Activated T-helper 2 cell treated with anti-CD3 and anti-CD28 coated beads, Interferon-gamma antibody, Interleukin-2, Interleukin-4, amounts not matched to agents 10 μg/mL and 5 μg/mL and 100 μg/mL, durations not matched to agents 14 hours and 24 hours and 36 hours (primary cell): ENCODE results near the gene SLC48A1. TPM values are rescaled to one million over a fixed set of nuclear protein-coding genes. Genes with fewer than 3 reads are reported as not detected.
A peak's percentile ranks its signal among the peaks of the same experiment; 100 is the strongest.
"Not testable (repeated sequence)": the region's sequence is repeated elsewhere in the genome, so short reads cannot be mapped to it uniquely, and the experiment has no call there.

ENCODE experiments used
- DNase-seq: peaks from one replicate; pipeline ENCODE4 v3.0.0; 2021; ENCODE audit warnings: low spot score
- H3K27ac Mint-ChIP-seq: one replicate; pipeline ENCODE4 v1.8.0; 2021; ENCODE audit warnings: mixed read lengths
- H3K27me3 Mint-ChIP-seq: one replicate; pipeline ENCODE4 v1.8.0; 2021; ENCODE audit warnings: low read depth, mixed read lengths
- H3K36me3 Mint-ChIP-seq: one replicate; pipeline ENCODE4 v1.8.0; 2021; ENCODE audit warnings: low read depth, mixed read lengths
- H3K4me1 Mint-ChIP-seq: one replicate; pipeline ENCODE4 v1.8.0; 2021; ENCODE audit warnings: low read depth, mixed read lengths
- H3K4me3 Mint-ChIP-seq: one replicate; pipeline ENCODE4 v1.8.0; 2021; ENCODE audit warnings: low read depth, mild to moderate bottlenecking, moderate library complexity, mixed read lengths
- H3K9me3 Mint-ChIP-seq: one replicate; pipeline ENCODE4 v1.8.0; 2021; ENCODE audit warnings: mixed read lengths
- intact Hi-C: fragments of 100-400 bp; cut with micrococcal nuclease; formaldehyde crosslinking; loops from one replicate; pipeline ENCODE4 v1.15.1; 2023
- total RNA-seq: library from RNA; stranded (reverse); gene quantifications from 2 replicates; pipeline ENCODE4 v1.2.3, GENCODE V29; 2022

The SLC48A1 gene
- total RNA-seq, 1 donor from 2014 or later: 7.4 TPM

DNA sequence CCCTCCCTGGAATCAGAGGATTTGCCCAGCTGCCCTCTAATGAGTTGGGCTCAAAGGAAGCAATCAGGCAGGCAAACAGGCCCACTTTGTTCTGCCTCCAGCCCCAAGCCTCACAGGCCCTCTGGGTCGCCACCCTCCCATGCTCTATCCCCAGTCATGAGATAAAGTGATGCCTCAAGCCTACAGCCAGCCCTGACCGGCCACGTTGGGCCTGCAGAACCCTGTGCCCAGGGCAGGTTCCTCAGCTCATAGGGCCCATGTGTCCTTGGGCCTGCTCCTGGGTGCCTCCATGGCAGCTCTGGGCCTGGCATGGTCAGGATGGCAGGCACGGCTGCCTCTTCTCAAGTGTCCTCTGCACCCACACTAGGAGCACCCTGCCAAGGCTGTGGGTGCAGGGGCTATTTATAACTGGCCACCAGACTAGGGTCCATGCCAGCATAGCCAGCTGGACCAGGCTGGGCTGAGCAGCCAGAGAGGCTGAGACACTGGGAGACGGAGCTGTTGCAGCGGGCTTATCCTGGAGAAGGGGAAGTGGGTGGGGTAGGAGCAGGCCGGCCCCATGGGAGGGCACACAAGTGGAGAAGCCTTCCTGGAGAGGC is 26.4 kb downstream of the SLC48A1 start:
- Mint-ChIP-seq H3K27ac (no peak overlapping the region), H3K27me3 (no peaks in the 10 kb centered on the region), H3K36me3 (peaks cover 65% of the 10 kb centered on the region), H3K9me3 (no peaks in the 10 kb centered on the region), H3K4me3 (no peak overlapping the region), H3K4me1 (peaks cover 40% of the 10 kb centered on the region)
- intact Hi-C loops: no loop called here
- no peak for DNase-seq

GRCh38 chr12:47800582-47800981 is 27.5 kb downstream of the SLC48A1 start:
- H3K9me3 Mint-ChIP-seq: no peaks in the 10 kb centered on the region
- peak overlapping the region; percentile 64 for H3K27ac Mint-ChIP-seq
- peaks cover 51% of the 10 kb centered on the region for H3K4me1 Mint-ChIP-seq
- no peak overlapping the region for H3K4me3 Mint-ChIP-seq
- intact Hi-C loops: loop anchor here (5.0 kb wide), 1 partner anchor 37 kb away; no protein-coding TSS in a partner anchor
- H3K27me3 Mint-ChIP-seq: no peaks in the 10 kb centered on the region
- no peak for DNase-seq
- peaks cover 67% of the 10 kb centered on the region for H3K36me3 Mint-ChIP-seq

- no peak for DNase-seq
- Mint-ChIP-seq H3K27me3 (no peaks in the 10 kb centered on the region), H3K27ac (peak overlapping the region; percentile 64), H3K4me1 (peaks cover 57% of the 10 kb centered on the region), H3K9me3 (no peaks in the 10 kb centered on the region), H3K4me3 (no peak overlapping the region), H3K36me3 (peaks cover 72% of the 10 kb centered on the region)
- intact Hi-C loops: loop anchor here (5.0 kb wide), 1 partner anchor 36 kb away; no protein-coding TSS in a partner anchor
These were observed 28.3 kb downstream of the SLC48A1 start for GRCh38 chr12:47801170-47801903.

DNA sequence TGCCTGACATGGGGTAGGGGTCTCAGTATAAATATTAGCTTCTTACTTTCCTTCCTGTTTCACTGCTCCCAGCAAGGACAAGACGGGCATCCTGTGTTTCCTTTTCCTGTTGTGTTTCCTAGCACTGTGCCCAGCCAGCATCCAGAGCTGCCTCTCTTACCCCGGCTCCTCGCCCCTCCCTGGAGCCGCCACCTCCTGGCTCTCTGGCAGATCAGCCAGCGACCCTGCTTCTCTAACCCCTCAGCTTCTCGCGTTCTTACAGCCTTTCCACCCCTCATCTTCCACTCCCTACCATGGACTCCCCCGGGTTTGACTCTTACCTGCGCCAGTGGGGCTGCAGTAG is 28.8 kb downstream of the SLC48A1 start:
- no peak for DNase-seq
- Mint-ChIP-seq H3K27me3 (no peaks in the 10 kb centered on the region), H3K4me3 (peak overlapping the region; percentile 37), H3K4me1 (peaks cover 63% of the 10 kb centered on the region), H3K9me3 (no peaks in the 10 kb centered on the region), H3K27ac (peak overlapping the region; percentile 96), H3K36me3 (peaks cover 75% of the 10 kb centered on the region)
- intact Hi-C loops: loop anchor here (5.0 kb wide), 1 partner anchor 35 kb away; no protein-coding TSS in a partner anchor

GRCh38 chr12:47802312-47802711 is 29.3 kb downstream of the SLC48A1 start:
- Mint-ChIP-seq H3K4me1 (peaks cover 67% of the 10 kb centered on the region), H3K27ac (peak overlapping the region; percentile 96), H3K9me3 (no peaks in the 10 kb centered on the region), H3K36me3 (peaks cover 75% of the 10 kb centered on the region), H3K27me3 (no peaks in the 10 kb centered on the region), H3K4me3 (peak overlapping the region; percentile 37)
- intact Hi-C loops: loop anchor here (5.0 kb wide), 1 partner anchor 35 kb away; no protein-coding TSS in a partner anchor
- DNase-seq: no peak

GRCh38 chr12:47803191-47803875 is 30.3 kb downstream of the SLC48A1 start:
- intact Hi-C loops: loop anchor here (5.0 kb wide), 1 partner anchor 34 kb away; no protein-coding TSS in a partner anchor
- no peak for DNase-seq

GRCh38 chr12:47804171-47804570 is 31.1 kb downstream of the SLC48A1 start:
- no peaks in the 10 kb centered on the region for H3K9me3 Mint-ChIP-seq
- peaks cover 80% of the 10 kb centered on the region for H3K4me1 Mint-ChIP-seq
- no peak for DNase-seq
- no peaks in the 10 kb centered on the region for H3K27me3 Mint-ChIP-seq
- H3K4me3 Mint-ChIP-seq: no peak overlapping the region
- H3K36me3 Mint-ChIP-seq: peaks cover 73% of the 10 kb centered on the region
- peak overlapping the region; percentile 96 for H3K27ac Mint-ChIP-seq
- intact Hi-C loops: loop anchor here (5.0 kb wide), 1 partner anchor 33 kb away; no protein-coding TSS in a partner anchor

More at GRCh38 chr12:47803191-47803875, 30.3 kb downstream of the SLC48A1 start:
- Mint-ChIP-seq H3K36me3 (peaks cover 76% of the 10 kb centered on the region), H3K4me1 (peaks cover 73% of the 10 kb centered on the region), H3K27me3 (no peaks in the 10 kb centered on the region), H3K27ac (peak overlapping the region; percentile 96), H3K9me3 (no peaks in the 10 kb centered on the region), H3K4me3 (peak overlapping the region; percentile 26)

GRCh38 chr12:47805417-47805816 is 32.4 kb downstream of the SLC48A1 start:
- H3K4me3 Mint-ChIP-seq: peak overlapping the region; percentile 45
- H3K9me3 Mint-ChIP-seq: no peaks in the 10 kb centered on the region
- intact Hi-C loops: loop anchor here (5.0 kb wide), 1 partner anchor 872 kb away; no protein-coding TSS in a partner anchor
- H3K27ac Mint-ChIP-seq: peak overlapping the region; percentile 96
- no peak for DNase-seq
- peaks cover 70% of the 10 kb centered on the region for H3K36me3 Mint-ChIP-seq
- peaks cover 86% of the 10 kb centered on the region for H3K4me1 Mint-ChIP-seq
- no peaks in the 10 kb centered on the region for H3K27me3 Mint-ChIP-seq

- intact Hi-C loops: loop anchor here (5.0 kb wide), 1 partner anchor 870 kb away; no protein-coding TSS in a partner anchor
- Mint-ChIP-seq H3K4me3 (peak overlapping the region; percentile 68), H3K27me3 (no peaks in the 10 kb centered on the region)
These were observed 34.3 kb downstream of the SLC48A1 start for GRCh38 chr12:47807338-47807737.

DNA sequence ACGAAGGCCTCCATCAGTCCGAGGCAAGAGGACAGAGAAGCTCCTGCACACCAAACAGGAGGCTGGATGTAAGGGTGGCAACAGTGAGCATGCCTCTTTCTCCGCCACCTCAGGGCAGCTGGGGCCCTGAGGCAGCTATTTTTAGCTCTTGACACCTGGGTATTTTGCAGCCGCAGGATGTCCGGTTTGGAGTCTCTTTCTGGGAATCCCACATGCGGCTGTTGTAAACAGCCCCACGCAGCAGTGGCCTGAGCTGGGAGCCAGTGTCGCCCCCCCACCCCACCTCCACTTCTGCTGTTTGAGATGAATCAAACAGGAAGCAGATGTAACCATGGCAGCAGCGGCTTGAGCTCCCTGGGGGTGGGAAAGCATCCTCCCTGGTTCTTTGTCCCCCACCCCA is 35.0 kb downstream of the SLC48A1 start:
- intact Hi-C loops: loop anchor here (1.0 to 5.0 kb wide), 3 partner anchors 29 to 869 kb away; no protein-coding TSS in a partner anchor
- peak; percentile 75 for DNase-seq
- Mint-ChIP-seq H3K27me3 (no peaks in the 10 kb centered on the region), H3K36me3 (peaks cover 77% of the 10 kb centered on the region), H3K4me3 (peak overlapping the region; percentile 68), H3K4me1 (peaks cover 85% of the 10 kb centered on the region), H3K9me3 (no peaks in the 10 kb centered on the region), H3K27ac (peak overlapping the region; percentile 96)

More at GRCh38 chr12:47807338-47807737, 34.3 kb downstream of the SLC48A1 start:
- no peak for DNase-seq
- Mint-ChIP-seq H3K9me3 (no peaks in the 10 kb centered on the region), H3K4me1 (peaks cover 88% of the 10 kb centered on the region), H3K27ac (peak overlapping the region; percentile 96), H3K36me3 (peaks cover 77% of the 10 kb centered on the region)

DNA sequence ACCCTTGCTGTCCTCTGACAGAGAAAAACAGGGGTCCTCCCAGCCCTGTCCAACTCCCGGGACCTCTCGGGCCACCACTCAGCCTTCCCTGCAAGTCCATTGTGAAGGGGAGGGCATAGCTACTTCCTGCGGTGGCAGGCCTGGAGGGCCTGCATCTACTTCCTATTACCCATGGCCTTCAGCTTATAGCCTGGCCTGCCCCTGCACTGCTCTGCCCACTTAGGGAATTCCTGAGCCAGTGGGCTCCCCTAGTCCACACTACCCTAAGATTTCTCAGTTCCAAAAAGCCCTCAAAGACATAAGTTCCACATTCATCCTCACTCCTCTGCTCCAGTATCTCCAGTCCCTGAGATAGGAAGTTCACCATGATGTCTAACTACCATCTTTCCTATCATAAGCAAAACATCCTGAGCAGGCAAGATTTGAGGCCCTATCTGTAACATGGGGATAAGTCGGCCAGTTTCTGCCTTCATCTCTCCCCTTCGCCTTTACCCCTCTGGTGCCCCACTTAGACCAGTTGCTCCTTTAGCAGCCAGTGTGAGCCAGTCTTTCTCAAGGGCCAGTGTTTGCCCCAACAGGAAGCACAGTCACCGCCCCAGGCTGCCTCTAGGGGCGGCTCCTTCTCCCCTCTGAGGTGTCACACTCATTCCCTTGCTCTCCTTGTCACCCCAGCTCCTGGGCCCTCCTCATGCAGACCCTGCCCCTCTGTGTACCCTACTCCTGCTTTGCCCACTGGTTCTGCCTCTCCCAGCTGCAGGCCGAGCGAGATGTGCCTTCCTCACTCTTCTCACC is 35.7 kb downstream of the SLC48A1 start:
- H3K4me1 Mint-ChIP-seq: peaks cover 84% of the 10 kb centered on the region
- peak overlapping the region; percentile 68 for H3K4me3 Mint-ChIP-seq
- H3K27me3 Mint-ChIP-seq: no peaks in the 10 kb centered on the region
- H3K9me3 Mint-ChIP-seq: no peaks in the 10 kb centered on the region
- peak overlapping the region; percentile 96 for H3K27ac Mint-ChIP-seq
- intact Hi-C loops: loop anchor here (1.0 to 5.0 kb wide), 3 partner anchors 30 to 869 kb away; no protein-coding TSS in a partner anchor
- peaks cover 76% of the 10 kb centered on the region for H3K36me3 Mint-ChIP-seq
- peak; percentile 45 for DNase-seq

DNA sequence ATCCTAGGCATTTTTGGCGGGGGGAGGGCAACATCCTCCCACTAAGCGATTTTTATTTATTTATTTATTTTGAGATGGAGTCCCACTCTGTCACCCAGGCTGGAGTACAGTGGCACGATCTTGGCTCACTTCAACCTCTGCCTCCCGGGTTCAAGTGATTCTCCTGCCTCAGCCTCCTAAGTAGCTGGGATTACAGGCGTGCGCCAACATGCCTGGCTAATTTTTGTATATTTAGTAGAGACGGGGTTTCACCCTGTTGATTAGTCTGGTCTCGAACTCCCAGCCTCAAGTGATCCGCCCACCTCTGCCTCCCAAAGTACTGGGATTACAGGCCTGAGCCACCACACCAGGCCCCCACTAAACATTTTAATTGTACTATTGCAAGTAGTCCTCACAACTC is 36.5 kb downstream of the SLC48A1 start:
- not testable (repeated sequence) for DNase-seq, H3K9me3 Mint-ChIP-seq, H3K27me3 Mint-ChIP-seq
- H3K27ac Mint-ChIP-seq: peak overlapping the region; percentile 97
- peaks cover 87% of the 10 kb centered on the region for H3K4me1 Mint-ChIP-seq
- H3K4me3 Mint-ChIP-seq: peak overlapping the region; percentile 37
- H3K36me3 Mint-ChIP-seq: peaks cover 76% of the 10 kb centered on the region
- intact Hi-C loops: loop anchor here (2.0 to 5.0 kb wide), 2 partner anchors 31 to 868 kb away; no protein-coding TSS in a partner anchor
